Measurements from ENCODE around the gene BBOX1.
"Not testable (repeated sequence)": the region's sequence is repeated elsewhere in the genome, so short reads cannot be mapped to it uniquely, and the experiment has no call there.

BBOX1 gene, protein sequence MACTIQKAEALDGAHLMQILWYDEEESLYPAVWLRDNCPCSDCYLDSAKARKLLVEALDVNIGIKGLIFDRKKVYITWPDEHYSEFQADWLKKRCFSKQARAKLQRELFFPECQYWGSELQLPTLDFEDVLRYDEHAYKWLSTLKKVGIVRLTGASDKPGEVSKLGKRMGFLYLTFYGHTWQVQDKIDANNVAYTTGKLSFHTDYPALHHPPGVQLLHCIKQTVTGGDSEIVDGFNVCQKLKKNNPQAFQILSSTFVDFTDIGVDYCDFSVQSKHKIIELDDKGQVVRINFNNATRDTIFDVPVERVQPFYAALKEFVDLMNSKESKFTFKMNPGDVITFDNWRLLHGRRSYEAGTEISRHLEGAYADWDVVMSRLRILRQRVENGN

GRCh38 chr11:27040302-27041115 lies at the start of gene BBOX1:
TSS of gene BBOX1 (plus strand) at chr11:27040815. CDS start at chr11:27055431, 14,616 bp downstream.
- no peak for DNase-seq

DNA sequence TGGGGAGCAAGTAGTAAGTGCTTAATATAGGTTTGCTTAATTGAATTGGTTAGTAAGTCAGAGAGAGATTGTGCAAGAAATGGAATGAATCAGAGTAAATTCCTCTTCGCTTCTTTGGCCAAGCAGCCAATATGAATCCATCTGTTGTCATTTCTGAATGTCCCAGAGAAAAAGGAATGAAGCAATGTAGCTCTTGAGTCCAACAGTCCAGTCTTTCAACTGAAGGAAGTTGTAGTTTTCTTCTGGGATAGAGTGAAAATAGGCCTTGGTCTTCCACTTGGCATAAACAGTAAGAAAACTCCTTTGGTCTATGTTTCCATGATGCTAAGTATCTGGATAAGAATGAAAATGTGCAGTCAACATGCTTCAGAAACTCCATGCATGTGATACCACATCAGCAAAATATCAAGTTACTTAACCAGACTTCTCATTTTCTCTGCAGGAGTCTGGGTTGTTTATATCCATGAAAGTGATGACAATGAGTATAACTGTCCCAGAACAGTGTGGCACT lies 48.5 kb upstream of the BBOX1 start:
- no peak for DNase-seq

DNA sequence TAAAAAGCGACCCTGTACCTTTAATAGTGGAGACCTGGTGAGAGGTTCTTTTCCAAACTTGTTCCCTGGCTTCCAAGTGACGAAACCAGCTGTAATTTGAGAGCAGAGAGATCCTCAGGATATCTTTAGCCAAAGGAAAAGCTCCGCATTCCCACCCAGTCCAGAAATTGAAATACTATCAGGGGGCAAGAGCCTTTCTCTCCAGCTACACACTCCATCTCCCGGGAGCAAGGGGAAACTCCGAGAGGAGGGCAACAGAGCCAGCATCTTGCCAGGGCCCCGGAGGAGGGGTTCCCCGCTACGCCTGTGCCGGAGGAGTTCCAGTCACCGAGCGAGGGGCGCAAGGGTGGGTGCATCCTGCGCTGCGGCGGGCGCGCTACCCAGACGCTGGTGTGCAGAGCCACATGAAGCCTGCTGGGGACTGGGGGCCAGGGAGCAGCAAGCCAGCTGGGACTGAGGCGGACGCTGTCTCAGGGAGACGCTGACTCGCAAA lies 46.6 kb upstream of the BBOX1 start, which contains the start of gene FIBIN:
Gene FIBIN, plus strand, starts transcription at position 148 of the 493 bp plus-strand sequence. CDS start 415 bp downstream, outside the sequence.
- DNase-seq: no peak

DNA sequence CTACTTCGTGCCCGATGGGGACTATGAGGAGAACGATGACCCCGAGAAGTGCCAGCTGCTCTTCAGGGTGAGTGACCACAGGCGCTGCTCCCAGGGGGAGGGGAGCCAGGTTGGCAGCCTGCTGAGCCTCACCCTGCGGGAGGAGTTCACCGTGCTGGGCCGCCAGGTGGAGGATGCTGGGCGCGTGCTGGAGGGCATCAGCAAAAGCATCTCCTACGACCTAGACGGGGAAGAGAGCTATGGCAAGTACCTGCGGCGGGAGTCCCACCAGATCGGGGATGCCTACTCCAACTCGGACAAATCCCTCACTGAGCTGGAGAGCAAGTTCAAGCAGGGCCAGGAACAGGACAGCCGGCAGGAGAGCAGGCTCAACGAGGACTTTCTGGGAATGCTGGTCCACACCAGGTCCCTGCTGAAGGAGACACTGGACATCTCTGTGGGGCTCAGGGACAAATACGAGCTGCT lies 46.0 kb upstream of the BBOX1 start:
- DNase-seq: no peak

DNA sequence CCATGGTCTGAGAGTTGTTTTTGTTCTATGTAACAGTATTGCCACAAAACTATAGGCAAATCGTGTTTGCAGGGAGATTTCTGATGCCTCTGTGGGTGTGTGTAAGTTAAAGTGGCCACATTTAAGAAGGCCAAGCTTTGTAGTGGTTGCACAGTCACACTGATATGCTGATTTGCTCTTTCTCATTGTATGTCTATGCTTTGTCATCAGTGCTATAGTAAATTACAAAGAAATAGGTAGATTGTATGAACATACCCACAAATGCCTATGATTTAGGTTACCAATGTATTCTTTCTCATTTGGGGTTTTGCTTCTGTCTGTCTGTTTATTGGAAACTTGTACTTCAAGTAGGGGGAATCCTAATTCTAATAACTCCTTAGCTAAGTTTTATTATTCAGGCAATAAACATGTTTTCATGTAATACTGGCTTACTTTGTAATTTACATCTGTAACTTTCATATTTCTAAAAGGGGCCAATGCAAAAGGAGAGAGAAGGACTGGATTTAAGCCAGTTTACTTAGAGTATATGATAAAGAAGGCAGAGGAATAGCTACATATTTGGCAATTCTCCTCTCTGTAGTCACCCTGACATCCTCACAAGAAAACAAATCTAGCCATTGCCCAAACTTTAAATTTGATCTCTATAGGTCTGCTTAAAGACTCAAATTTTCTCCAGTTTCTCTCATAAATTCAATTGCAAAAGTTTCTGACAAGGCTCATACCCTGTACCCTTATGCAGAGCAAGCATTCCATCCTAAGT lies 44.7 kb upstream of the BBOX1 start:
- no peak for DNase-seq

DNA sequence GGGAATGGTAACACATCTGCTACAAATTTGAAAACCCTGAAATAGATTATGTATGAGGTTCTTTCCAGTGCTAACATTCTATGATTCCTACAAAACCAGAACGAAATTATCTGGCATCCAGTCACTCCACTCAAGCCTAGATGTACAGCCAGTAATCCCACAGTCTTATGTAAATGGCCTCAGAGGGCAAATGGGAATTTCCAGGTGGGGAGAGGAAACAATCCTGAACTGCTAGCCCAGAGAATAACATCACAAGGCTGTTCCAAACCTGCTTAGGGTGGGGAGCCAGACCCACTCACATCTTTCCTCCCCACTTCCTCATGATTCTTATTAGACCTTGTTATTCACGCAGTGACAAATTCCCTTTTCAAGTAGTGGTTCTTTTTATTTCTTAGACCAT lies 43.2 kb upstream of the BBOX1 start:
- DNase-seq: peak; percentile 6

GRCh38 chr11:27001136-27001730 lies 39.4 kb upstream of the BBOX1 start:
- not testable (repeated sequence) for DNase-seq

- DNase-seq: no peak
These were observed 38.2 kb upstream of the BBOX1 start for GRCh38 chr11:27002431-27002830.

DNA sequence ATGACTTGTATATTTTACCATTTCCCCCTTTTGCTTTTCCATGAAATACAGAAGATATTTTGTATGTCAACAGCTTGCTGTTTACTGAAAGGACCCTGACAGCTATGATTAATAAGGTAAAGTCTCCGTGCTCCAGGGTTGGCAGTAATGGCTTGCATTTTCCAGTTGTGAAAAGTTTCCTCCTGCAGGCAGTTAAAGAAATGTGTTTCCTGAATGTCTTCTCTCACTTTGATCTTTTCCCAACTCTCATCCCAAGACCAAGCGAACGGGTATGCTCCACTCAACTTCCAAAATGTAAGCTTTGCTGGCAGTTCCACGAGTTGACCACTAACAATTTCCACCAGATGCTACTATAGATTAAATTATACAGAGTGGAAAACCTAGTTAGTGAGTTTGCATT lies 37.8 kb upstream of the BBOX1 start:
- DNase-seq: no peak

DNA sequence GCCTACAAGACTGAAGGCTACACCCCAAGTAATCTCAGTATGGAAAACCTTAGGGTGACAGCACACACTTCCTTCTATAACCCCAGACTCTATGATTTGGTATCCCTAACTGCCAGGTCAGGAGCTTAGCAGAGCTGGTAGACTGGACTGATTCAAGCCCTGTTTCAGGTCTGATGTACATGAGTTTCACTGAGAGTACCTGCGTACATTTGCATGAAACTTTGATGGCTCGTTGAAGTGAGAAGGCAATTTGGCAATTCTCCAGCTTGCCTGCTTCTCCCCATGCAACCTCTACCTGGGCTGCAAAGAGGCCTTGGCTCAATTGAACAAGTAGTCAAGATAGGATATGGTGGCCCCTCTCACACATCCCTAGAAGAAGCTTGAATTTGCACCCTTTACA lies 36.5 kb upstream of the BBOX1 start:
- DNase-seq: no peak

GRCh38 chr11:27008811-27009535 lies 31.6 kb upstream of the BBOX1 start:
- DNase-seq: no peak

- DNase-seq: peak; percentile 5
These were observed 28.9 kb upstream of the BBOX1 start for GRCh38 chr11:27011560-27012233.

- DNase-seq: no peak
These were observed 28.2 kb upstream of the BBOX1 start for GRCh38 chr11:27012234-27012921.

GRCh38 chr11:27013781-27014361 lies 26.7 kb upstream of the BBOX1 start:
- no peak for DNase-seq

- peak; percentile 58 for DNase-seq
These were observed 21.6 kb upstream of the BBOX1 start for GRCh38 chr11:27018902-27019529.

GRCh38 chr11:27020751-27021150 lies 19.9 kb upstream of the BBOX1 start:
- peak; percentile 20 for DNase-seq

- no peak for DNase-seq
These were observed 17.9 kb upstream of the BBOX1 start for GRCh38 chr11:27022659-27023251.

DNA sequence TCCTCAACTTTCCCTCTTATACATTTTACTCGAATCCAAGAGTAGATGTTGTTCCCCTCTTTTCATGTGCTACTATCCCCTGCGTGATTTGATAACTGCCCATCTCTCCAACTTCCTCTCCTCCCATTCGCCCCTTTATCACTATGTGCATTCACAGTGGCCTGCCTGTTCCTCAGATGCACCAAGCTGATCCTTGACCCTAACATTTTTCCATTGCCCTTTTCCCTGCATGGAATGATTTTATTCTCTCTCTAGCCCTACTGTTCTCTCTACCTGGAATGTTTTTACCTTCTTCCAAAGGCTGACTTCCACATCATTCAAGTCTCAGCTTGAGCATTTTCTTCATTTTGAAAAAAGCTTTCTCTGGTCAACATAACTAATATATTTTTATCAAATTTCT lies 15.8 kb upstream of the BBOX1 start:
- no peak for DNase-seq
